ENCODE measurements around the gene ATRNL1.
"Not testable (repeated sequence)": the region's sequence is repeated elsewhere in the genome, so short reads cannot be mapped to it uniquely, and the experiment has no call there.

ATRNL1 gene

DNA sequence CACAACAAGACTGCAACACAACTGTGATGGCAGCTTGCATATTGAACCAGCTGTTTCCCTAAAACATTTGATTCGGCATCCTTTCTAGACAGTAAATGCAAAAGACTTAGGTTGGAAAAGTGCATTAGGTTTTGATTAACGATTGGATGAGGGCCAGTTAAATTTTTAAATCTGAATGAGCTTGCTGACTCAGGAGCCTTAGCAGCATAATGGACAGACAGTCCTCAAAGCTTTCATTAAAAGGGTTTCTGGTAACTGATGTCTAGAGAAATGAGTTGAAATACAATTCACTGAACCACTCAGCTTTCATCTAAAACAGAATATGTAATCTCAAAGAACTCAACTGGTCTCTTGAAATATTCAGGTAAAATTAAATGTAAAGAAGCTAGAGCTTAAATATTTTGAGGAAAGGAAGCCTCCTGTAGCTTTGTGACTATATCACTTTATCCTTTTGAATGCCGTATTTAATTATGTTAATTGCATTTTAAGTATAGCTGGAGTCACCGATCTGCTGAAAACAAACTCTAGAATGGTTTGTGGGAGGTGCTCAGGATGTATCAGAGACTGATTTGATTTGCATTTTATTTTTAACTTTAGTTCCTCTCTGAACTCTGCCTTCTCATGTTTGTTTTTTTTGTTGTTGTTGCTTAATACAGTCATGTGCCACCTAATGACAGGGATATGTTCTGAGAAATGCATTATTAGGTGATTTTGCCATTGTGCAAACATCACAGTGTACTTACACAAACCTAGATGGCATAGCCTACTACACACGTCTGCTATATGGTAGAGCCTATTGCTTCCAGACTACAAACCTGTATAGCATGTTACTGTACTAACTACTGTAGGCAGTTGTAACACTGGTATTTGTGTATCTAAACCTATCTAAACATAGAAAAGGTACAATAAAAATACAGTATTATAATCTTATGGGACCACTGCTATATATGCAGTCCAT is 29.2 kb upstream of the ATRNL1 start:
- Mint-ChIP-seq H3K9me3 (no peaks in the 10 kb centered on the region), H3K4me3 (no peak overlapping the region), H3K27me3 (ENCODE audit: low read depth) (peaks cover 8% of the 10 kb centered on the region), H3K27ac (no peak overlapping the region), H3K4me1 (ENCODE audit: low read depth) (no peaks in the 10 kb centered on the region), H3K36me3 (ENCODE audit: low read depth) (no peaks in the 10 kb centered on the region)

DNA sequence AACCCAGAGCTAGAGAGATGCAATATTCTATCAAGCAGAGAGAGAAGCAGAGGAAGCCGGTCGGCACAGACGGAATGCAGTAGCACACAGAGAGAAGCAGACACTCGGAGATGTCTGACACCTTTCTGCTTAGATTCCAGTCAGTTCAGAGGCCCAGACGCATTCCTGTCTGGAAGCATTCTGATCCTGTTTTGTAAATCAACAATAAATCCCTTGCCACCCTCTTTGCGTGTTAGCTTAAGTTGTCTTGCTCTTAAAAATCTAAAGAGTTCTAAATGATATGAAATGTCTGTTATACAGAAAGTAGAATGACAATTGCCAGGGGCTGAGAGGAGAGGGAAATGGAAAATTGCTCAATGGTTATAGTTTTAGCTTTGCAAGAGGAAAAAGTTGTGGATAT is 27.4 kb upstream of the ATRNL1 start:
- Mint-ChIP-seq H3K27ac (no peak overlapping the region), H3K27me3 (ENCODE audit: low read depth) (peaks cover 18% of the 10 kb centered on the region), H3K9me3 (no peaks in the 10 kb centered on the region), H3K4me1 (ENCODE audit: low read depth) (no peaks in the 10 kb centered on the region), H3K4me3 (no peak overlapping the region), H3K36me3 (ENCODE audit: low read depth) (no peaks in the 10 kb centered on the region)

- Mint-ChIP-seq H3K4me3 (no peak overlapping the region), H3K4me1 (ENCODE audit: low read depth) (no peaks in the 10 kb centered on the region), H3K27me3 (ENCODE audit: low read depth) (peaks cover 18% of the 10 kb centered on the region), H3K27ac (no peak overlapping the region), H3K36me3 (ENCODE audit: low read depth) (no peaks in the 10 kb centered on the region), H3K9me3 (no peaks in the 10 kb centered on the region)
Observed at GRCh38 chr10:115066528-115066927, 26.6 kb upstream of the ATRNL1 start.

GRCh38 chr10:115073796-115074195 is 19.4 kb upstream of the ATRNL1 start:
- no peaks in the 10 kb centered on the region for H3K4me1 Mint-ChIP-seq (ENCODE audit: low read depth)
- no peak overlapping the region for H3K4me3 Mint-ChIP-seq
- H3K36me3 Mint-ChIP-seq (ENCODE audit: low read depth) = no peaks in the 10 kb centered on the region
- H3K27me3 Mint-ChIP-seq (ENCODE audit: low read depth) = peaks cover 17% of the 10 kb centered on the region
- H3K9me3 Mint-ChIP-seq = no peaks in the 10 kb centered on the region
- no peak overlapping the region for H3K27ac Mint-ChIP-seq

- Mint-ChIP-seq H3K9me3 (peaks cover 9% of the 10 kb centered on the region), H3K4me3 (no peak overlapping the region), H3K36me3 (ENCODE audit: low read depth) (no peaks in the 10 kb centered on the region), H3K27ac (no peak overlapping the region), H3K4me1 (ENCODE audit: low read depth) (no peaks in the 10 kb centered on the region), H3K27me3 (ENCODE audit: low read depth) (peaks cover 29% of the 10 kb centered on the region)
Observed at GRCh38 chr10:115082506-115082905, 10.7 kb upstream of the ATRNL1 start.

- H3K27me3 Mint-ChIP-seq (ENCODE audit: low read depth) = peaks cover 35% of the 10 kb centered on the region
- H3K36me3 Mint-ChIP-seq (ENCODE audit: low read depth) = no peaks in the 10 kb centered on the region
- H3K9me3 Mint-ChIP-seq = peaks cover 10% of the 10 kb centered on the region
- H3K4me1 Mint-ChIP-seq (ENCODE audit: low read depth) = no peaks in the 10 kb centered on the region
- no peak overlapping the region for H3K27ac Mint-ChIP-seq
- H3K4me3 Mint-ChIP-seq = no peak overlapping the region
Observed at GRCh38 chr10:115084277-115084850, 8.8 kb upstream of the ATRNL1 start.

DNA sequence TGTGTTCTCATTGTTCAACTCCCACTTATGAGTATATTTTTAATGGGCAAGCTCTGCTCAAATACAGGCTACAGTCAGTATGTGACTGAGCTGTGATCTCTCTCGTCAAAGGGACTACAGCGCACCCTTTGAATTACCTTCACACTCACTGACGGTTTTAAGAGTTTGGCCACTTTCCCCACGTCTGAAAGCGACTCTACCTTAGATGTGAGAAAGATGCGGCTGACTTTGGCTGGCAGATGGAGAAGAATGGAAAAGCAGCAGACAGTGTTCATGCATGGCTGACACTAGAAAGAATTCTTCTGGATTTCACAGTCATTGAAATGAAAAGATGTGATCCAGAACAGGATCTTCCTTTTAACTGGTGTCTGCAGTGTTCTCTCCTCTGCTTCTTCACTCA is 2.0 kb upstream of the ATRNL1 start:
- peaks cover 65% of the 10 kb centered on the region for H3K27me3 Mint-ChIP-seq (ENCODE audit: low read depth)
- H3K9me3 Mint-ChIP-seq = peaks cover 10% of the 10 kb centered on the region
- H3K4me3 Mint-ChIP-seq = no peak overlapping the region
- H3K4me1 Mint-ChIP-seq (ENCODE audit: low read depth) = peaks cover 6% of the 10 kb centered on the region
- H3K36me3 Mint-ChIP-seq (ENCODE audit: low read depth) = no peaks in the 10 kb centered on the region
- H3K27ac Mint-ChIP-seq = no peak overlapping the region

DNA sequence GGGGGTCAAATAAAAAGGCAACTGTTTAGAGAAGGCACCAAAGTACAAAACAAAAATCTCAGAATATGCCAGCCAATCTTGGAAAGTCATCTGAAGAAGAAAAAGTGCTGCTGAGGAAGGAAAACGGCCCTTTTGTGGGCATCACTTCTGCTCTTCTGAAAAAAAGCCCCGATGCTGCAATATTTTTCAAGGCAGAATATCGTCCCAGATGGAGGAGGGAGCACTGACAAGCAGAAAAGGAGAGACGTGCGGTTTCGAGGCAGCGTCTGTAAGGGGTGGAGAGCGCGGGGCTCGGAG is 959 bp upstream of the ATRNL1 start:
- Mint-ChIP-seq H3K27ac (no peak overlapping the region), H3K9me3 (peaks cover 4% of the 10 kb centered on the region), H3K36me3 (ENCODE audit: low read depth) (no peaks in the 10 kb centered on the region), H3K27me3 (ENCODE audit: low read depth) (peaks cover 62% of the 10 kb centered on the region), H3K4me1 (ENCODE audit: low read depth) (peaks cover 6% of the 10 kb centered on the region), H3K4me3 (peak overlapping the region; percentile 78)

GRCh38 chr10:115092555-115093285 is 445 bp upstream of the ATRNL1 start:
- peaks cover 6% of the 10 kb centered on the region for H3K4me1 Mint-ChIP-seq (ENCODE audit: low read depth)
- peak overlapping the region; percentile 20 for H3K27ac Mint-ChIP-seq
- H3K9me3 Mint-ChIP-seq = no peaks in the 10 kb centered on the region
- peaks cover 58% of the 10 kb centered on the region for H3K27me3 Mint-ChIP-seq (ENCODE audit: low read depth)
- H3K4me3 Mint-ChIP-seq = peak overlapping the region; percentile 78
- H3K36me3 Mint-ChIP-seq (ENCODE audit: low read depth) = no peaks in the 10 kb centered on the region

GRCh38 chr10:115093776-115094408 is 727 bp downstream of the ATRNL1 start:
- Mint-ChIP-seq H3K9me3 (no peaks in the 10 kb centered on the region), H3K27me3 (ENCODE audit: low read depth) (peaks cover 58% of the 10 kb centered on the region), H3K36me3 (ENCODE audit: low read depth) (no peaks in the 10 kb centered on the region), H3K27ac (no peak overlapping the region), H3K4me3 (peak overlapping the region; percentile 54), H3K4me1 (ENCODE audit: low read depth) (peaks cover 6% of the 10 kb centered on the region)

GRCh38 chr10:115094416-115095140 is 1.4 kb downstream of the ATRNL1 start:
- Mint-ChIP-seq H3K4me3 (peak overlapping the region; percentile 54), H3K4me1 (ENCODE audit: low read depth) (peaks cover 6% of the 10 kb centered on the region), H3K27me3 (ENCODE audit: low read depth) (peaks cover 58% of the 10 kb centered on the region), H3K36me3 (ENCODE audit: low read depth) (no peaks in the 10 kb centered on the region), H3K27ac (no peak overlapping the region), H3K9me3 (no peaks in the 10 kb centered on the region)

GRCh38 chr10:115095758-115096157 is 2.6 kb downstream of the ATRNL1 start:
- H3K9me3 Mint-ChIP-seq = no peaks in the 10 kb centered on the region
- H3K4me3 Mint-ChIP-seq = no peak overlapping the region
- H3K4me1 Mint-ChIP-seq (ENCODE audit: low read depth) = peaks cover 6% of the 10 kb centered on the region
- no peaks in the 10 kb centered on the region for H3K36me3 Mint-ChIP-seq (ENCODE audit: low read depth)
- no peak overlapping the region for H3K27ac Mint-ChIP-seq
- peaks cover 59% of the 10 kb centered on the region for H3K27me3 Mint-ChIP-seq (ENCODE audit: low read depth)

DNA sequence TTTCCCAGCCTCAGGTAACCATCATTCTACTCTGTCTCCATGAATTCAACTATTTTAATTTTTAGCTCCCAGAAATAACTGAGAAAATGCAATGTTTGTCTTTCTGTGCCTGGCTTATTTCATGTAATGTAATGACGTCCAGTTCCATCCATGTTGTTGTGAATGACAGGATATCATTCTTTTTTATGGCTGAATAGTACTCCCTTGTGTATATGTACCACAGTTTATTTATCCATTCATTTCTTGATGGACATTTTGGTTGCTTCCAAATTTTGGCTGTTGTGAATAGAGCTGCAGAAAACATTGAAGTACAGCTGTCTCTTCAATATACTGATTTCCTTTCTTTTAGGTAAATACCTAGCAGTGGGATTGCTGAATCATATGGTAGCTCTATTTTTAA is 10.5 kb downstream of the ATRNL1 start:
- peaks cover 17% of the 10 kb centered on the region for H3K9me3 Mint-ChIP-seq
- no peak overlapping the region for H3K4me3 Mint-ChIP-seq
- H3K27me3 Mint-ChIP-seq (ENCODE audit: low read depth) = peaks cover 20% of the 10 kb centered on the region
- H3K27ac Mint-ChIP-seq = no peak overlapping the region
- H3K36me3 Mint-ChIP-seq (ENCODE audit: low read depth) = no peaks in the 10 kb centered on the region
- H3K4me1 Mint-ChIP-seq (ENCODE audit: low read depth) = no peaks in the 10 kb centered on the region

DNA sequence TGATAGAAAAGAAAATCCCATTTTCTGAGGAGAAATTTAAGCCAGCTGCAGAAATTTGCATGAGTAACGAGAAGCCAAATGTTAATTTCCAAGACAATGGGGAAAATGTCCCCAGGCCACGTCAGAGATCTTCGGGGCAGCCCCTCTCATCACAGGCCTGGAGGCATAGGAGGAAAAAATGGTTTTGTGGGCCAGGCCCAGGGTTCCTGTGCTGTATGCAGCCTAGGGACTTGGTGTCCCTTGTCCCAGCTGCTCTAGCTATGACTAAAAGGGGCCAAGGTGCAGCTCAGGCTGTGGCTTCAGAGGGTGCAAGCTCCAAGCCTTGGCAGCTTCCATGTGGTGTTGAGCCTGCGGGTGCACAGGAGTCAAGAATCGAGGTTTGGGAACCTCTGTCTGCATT is 12.2 kb downstream of the ATRNL1 start:
- not testable (repeated sequence) for H3K36me3 Mint-ChIP-seq (ENCODE audit: low read depth); H3K27me3 Mint-ChIP-seq (ENCODE audit: low read depth); H3K4me1 Mint-ChIP-seq (ENCODE audit: low read depth); H3K27ac Mint-ChIP-seq; H3K4me3 Mint-ChIP-seq
- peaks cover 17% of the 10 kb centered on the region for H3K9me3 Mint-ChIP-seq

Data from T-helper 1 cell treated with Interleukin-12 subunit alpha and Interleukin-12 subunit beta and Interleukin-4 antibody, amounts not matched to agents 30 μg/mL and 1 μg/mL, for 36 hours (primary cell).